ENCODE results near the gene MPPED2.

DNA sequence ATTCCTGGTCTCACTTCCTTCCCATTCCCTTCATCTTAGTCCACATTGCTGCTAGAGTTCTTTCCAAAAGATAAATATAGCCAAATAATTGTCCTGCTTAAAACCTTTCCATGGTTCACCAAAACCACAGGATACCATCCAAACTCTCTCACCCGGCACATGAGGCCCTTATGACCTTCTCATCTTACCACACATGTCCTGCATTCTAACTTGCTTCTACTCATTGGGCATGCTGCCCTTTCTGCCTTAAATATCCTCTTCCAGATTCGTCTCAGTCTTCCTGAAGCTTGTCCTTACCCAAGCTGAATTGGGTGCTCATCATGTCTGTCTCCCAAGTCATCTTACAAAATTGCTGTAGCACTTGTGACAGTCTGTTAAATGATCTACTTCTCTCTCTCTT, 114.9 kb downstream of the MPPED2 start:
- TF ChIP-seq, protein P1, sequence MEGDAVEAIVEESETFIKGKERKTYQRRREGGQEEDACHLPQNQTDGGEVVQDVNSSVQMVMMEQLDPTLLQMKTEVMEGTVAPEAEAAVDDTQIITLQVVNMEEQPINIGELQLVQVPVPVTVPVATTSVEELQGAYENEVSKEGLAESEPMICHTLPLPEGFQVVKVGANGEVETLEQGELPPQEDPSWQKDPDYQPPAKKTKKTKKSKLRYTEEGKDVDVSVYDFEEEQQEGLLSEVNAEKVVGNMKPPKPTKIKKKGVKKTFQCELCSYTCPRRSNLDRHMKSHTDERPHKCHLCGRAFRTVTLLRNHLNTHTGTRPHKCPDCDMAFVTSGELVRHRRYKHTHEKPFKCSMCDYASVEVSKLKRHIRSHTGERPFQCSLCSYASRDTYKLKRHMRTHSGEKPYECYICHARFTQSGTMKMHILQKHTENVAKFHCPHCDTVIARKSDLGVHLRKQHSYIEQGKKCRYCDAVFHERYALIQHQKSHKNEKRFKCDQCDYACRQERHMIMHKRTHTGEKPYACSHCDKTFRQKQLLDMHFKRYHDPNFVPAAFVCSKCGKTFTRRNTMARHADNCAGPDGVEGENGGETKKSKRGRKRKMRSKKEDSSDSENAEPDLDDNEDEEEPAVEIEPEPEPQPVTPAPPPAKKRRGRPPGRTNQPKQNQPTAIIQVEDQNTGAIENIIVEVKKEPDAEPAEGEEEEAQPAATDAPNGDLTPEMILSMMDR (optimal IDR thresholded peaks at IDR 0.05 in 1 of 3, IDR thresholded peaks at IDR 0.05 in 1 of 3, conservative IDR thresholded peaks at IDR 0.05 in 1 of 3; ENCODE audit: extremely low read depth in 1 of 3, insufficient read depth in 2 of 3, low read length in 3 of 3) = no peak
- TF ChIP-seq EZH2 (IDR thresholded peaks at IDR 0.05; ENCODE audit: low read length) = no peak

Measured in keratinocyte (primary cell).